Measurements from ENCODE around the gene MCFD2. TPM values are rescaled to one million over a fixed set of nuclear protein-coding genes. Genes with fewer than 3 reads are reported as not detected.

Gene MCFD2
- total and polyA plus RNA-seq, 2 donors (not counting 1 experiment from before 2014, with no cell fraction given) = 31.6 to 53.3 TPM

GRCh38 chr2:46909771-46910419, 5.7 kb downstream of the MCFD2 start:
- WGBS (ENCODE audit: insufficient coverage) = 92% methylated on average over 5 of the region's 6 CpGs
- CTCF ChIA-PET = interaction anchor here (0.5 kb wide), 1 partner anchor 397 kb away, joined by 3 read pairs; no protein-coding TSS in a partner anchor
- Mint-ChIP-seq H3K4me3 (no peak overlapping the region), H3K4me1 (peaks cover 35% of the 10 kb centered on the region), H3K9me3 (ENCODE audit: insufficient read depth) (no peaks in the 10 kb centered on the region), H3K27me3 (no peaks in the 10 kb centered on the region), H3K27ac (no peak overlapping the region)
- Histone ChIP-seq H3K79me2 (ENCODE audit: control insufficient read depth, insufficient read depth, low read length) (peaks cover 54% of the 10 kb centered on the region), H4K20me1 (ENCODE audit: control insufficient read depth, insufficient read depth, low read length, poor library complexity, severe bottlenecking) (peaks cover 36% of the 10 kb centered on the region), H3K4me1 (ENCODE audit: control insufficient read depth in 2 of 2, insufficient read depth in 2 of 2, low read length in 2 of 2) (peaks cover 7 to 15% of the 10 kb centered on the region in 2 donors), H3K27me3 (replicated peaks in 1 of 4; ENCODE audit: control extremely low read depth in 1 of 4, control insufficient read depth in 3 of 4, insufficient read depth in 4 of 4, low read length in 3 of 4) (no peaks in the 10 kb centered on the region), H2AFZ (ENCODE audit: insufficient read depth, low read depth, low read length, poor library complexity, severe bottlenecking) (no peak overlapping the region), H3K9ac (ENCODE audit: low read length) (no peak overlapping the region), H3K9me3 (ENCODE audit: control extremely low read depth in 1 of 3, control insufficient read depth in 2 of 3, insufficient read depth in 1 of 3, low read length in 2 of 3) (no peaks in the 10 kb centered on the region), H3K4me2 (replicated peaks; ENCODE audit: low read depth, low read length, poor library complexity, severe bottlenecking) (no peak overlapping the region), H3K27ac (ENCODE audit: low read length in 2 of 2) (no peak overlapping the region), H3K4me3 (ENCODE audit: control extremely low read depth in 1 of 5, extremely low read depth in 1 of 5, insufficient read depth in 1 of 5, low read depth in 2 of 5, low read length in 4 of 5) (no peak overlapping the region), H3K36me3 (replicated peaks in 1 of 2; ENCODE audit: control extremely low read depth in 1 of 2, control insufficient read depth in 1 of 2, extremely low read depth in 1 of 2, insufficient read depth in 2 of 2, low read length in 1 of 2) (peaks cover 7 to 62% of the 10 kb centered on the region in 2 experiments)
- ATAC-seq (ENCODE audit: low read depth) (no peak), DNase-seq (no peak)
- POLR2A ChIA-PET = no interaction called here
- TF ChIP-seq, protein P1, sequence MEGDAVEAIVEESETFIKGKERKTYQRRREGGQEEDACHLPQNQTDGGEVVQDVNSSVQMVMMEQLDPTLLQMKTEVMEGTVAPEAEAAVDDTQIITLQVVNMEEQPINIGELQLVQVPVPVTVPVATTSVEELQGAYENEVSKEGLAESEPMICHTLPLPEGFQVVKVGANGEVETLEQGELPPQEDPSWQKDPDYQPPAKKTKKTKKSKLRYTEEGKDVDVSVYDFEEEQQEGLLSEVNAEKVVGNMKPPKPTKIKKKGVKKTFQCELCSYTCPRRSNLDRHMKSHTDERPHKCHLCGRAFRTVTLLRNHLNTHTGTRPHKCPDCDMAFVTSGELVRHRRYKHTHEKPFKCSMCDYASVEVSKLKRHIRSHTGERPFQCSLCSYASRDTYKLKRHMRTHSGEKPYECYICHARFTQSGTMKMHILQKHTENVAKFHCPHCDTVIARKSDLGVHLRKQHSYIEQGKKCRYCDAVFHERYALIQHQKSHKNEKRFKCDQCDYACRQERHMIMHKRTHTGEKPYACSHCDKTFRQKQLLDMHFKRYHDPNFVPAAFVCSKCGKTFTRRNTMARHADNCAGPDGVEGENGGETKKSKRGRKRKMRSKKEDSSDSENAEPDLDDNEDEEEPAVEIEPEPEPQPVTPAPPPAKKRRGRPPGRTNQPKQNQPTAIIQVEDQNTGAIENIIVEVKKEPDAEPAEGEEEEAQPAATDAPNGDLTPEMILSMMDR (IDR thresholded peaks at IDR 0.05) = no peak
- TF ChIP-seq EZH2 (IDR thresholded peaks at IDR 0.05; ENCODE audit: borderline replicate concordance, insufficient read depth, low read depth, low read length, poor library complexity, severe bottlenecking) = no peak
- intact Hi-C loops (cut with micrococcal nuclease) = loop anchor here (10.0 kb wide), 1 partner anchor 875 kb away; the partner anchor contains the start of gene MSH6

DNA sequence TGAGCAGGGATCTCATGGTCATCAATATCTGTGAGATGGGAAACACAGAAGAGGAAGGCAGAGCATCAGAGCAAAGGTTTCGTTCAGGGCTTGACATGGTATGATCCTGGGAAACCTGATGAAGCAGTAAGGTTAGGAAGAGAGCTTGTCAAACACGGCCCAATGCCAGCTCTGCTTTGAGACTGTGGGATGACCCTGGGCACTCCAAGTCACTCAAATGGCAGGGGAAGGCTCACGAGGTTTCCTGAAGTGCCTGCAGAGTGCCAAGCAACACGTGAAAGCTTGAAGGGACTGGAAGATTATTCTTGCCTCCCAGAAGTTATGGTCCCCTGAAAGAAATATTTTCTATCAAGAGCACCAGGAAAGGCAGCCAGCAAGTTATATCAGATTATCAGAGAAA, 6.5 kb downstream of the MCFD2 start:
- H3K4me2 ChIP-seq (replicated peaks; ENCODE audit: low read depth, low read length, poor library complexity, severe bottlenecking) = no peak overlapping the region
- CTCF ChIA-PET = no interaction called here

More for the DNA sequence above, 6.5 kb downstream of the MCFD2 start:
- Histone ChIP-seq H3K27me3 (replicated peaks in 1 of 4; ENCODE audit: control extremely low read depth in 1 of 4, control insufficient read depth in 3 of 4, insufficient read depth in 4 of 4, low read length in 3 of 4) (no peaks in the 10 kb centered on the region), H3K27ac (ENCODE audit: low read length in 2 of 2) (no peak overlapping the region), H4K20me1 (ENCODE audit: control insufficient read depth, insufficient read depth, low read length, poor library complexity, severe bottlenecking) (peaks cover 28% of the 10 kb centered on the region), H3K79me2 (ENCODE audit: control insufficient read depth, insufficient read depth, low read length) (peaks cover 47% of the 10 kb centered on the region), H3K36me3 (replicated peaks in 1 of 2; ENCODE audit: control extremely low read depth in 1 of 2, control insufficient read depth in 1 of 2, extremely low read depth in 1 of 2, insufficient read depth in 2 of 2, low read length in 1 of 2) (peaks cover 7 to 62% of the 10 kb centered on the region in 2 experiments), H3K9me3 (ENCODE audit: control extremely low read depth in 1 of 3, control insufficient read depth in 2 of 3, insufficient read depth in 1 of 3, low read length in 2 of 3) (no peaks in the 10 kb centered on the region), H3K4me1 (ENCODE audit: control insufficient read depth in 2 of 2, insufficient read depth in 2 of 2, low read length in 2 of 2) (peaks cover under 1 to 8% of the 10 kb centered on the region in 2 donors), H3K4me3 (ENCODE audit: control extremely low read depth in 1 of 5, extremely low read depth in 1 of 5, insufficient read depth in 1 of 5, low read depth in 2 of 5, low read length in 4 of 5) (no peak overlapping the region), H3K9ac (ENCODE audit: low read length) (no peak overlapping the region), H2AFZ (ENCODE audit: insufficient read depth, low read depth, low read length, poor library complexity, severe bottlenecking) (no peak overlapping the region)
- ATAC-seq (ENCODE audit: low read depth) (no peak), DNase-seq (no peak)
- no peak overlapping the region for H3K27ac Mint-ChIP-seq
- intact Hi-C loops (cut with micrococcal nuclease) = no loop called here
- TF ChIP-seq, protein P1 (IDR thresholded peaks at IDR 0.05) = no peak
- TF ChIP-seq EZH2 (IDR thresholded peaks at IDR 0.05; ENCODE audit: borderline replicate concordance, insufficient read depth, low read depth, low read length, poor library complexity, severe bottlenecking) = no peak
- WGBS (ENCODE audit: insufficient coverage) = 84% methylated on average over 3 of the region's 4 CpGs
- POLR2A ChIA-PET = no interaction called here
- H3K27me3 Mint-ChIP-seq = no peaks in the 10 kb centered on the region
- H3K4me3 Mint-ChIP-seq = no peak overlapping the region
- no peaks in the 10 kb centered on the region for H3K9me3 Mint-ChIP-seq (ENCODE audit: insufficient read depth)
- H3K4me1 Mint-ChIP-seq = peaks cover 27% of the 10 kb centered on the region

Data from B cell (primary cell).